SK-N-SH (cell line): ENCODE measurements around the gene GRIA1. TPM values are rescaled to one million over a fixed set of nuclear protein-coding genes. Genes with fewer than 3 reads are reported as not detected.
A peak's percentile ranks its signal among the peaks of the same experiment; 100 is the strongest.

Experiments
- CTCF ChIA-PET: fragments of 300-600, 350-600 bp; formaldehyde crosslinking; extraction: SDS; loops from one replicate; lab custom pipeline; 2021; lab: Yijun Ruan, JAX
- POLR2A ChIA-PET: fragments of 350-600 bp; sonication (Branson Sonifier 250); formaldehyde crosslinking; extraction: SDS; loops from one replicate; lab custom pipeline; 2020; ENCODE audit warnings: antibody characterized with exemption, inconsistent platforms; lab: Yijun Ruan, JAX
- DNase-seq: peaks from one replicate; pipeline ENCODE4 v3.0.0; 2012
- H2AFZ ChIP-seq: fragments of 200-600 bp; sonication (generic); 2 replicates; pipeline ENCODE4 v1.8.1; 2016; ENCODE audit warnings: antibody characterized with exemption, mild to moderate bottlenecking, low read depth
- H3F3A ChIP-seq: fragments of 200-600 bp; sonication (generic); replicated peaks from 2 replicates; pipeline ENCODE3; 2016; ENCODE audit warnings: antibody characterized with exemption, mild to moderate bottlenecking; ENCODE audit not compliant: insufficient read depth
- H3K27ac ChIP-seq, 2 experiments: fragments of 200-500 bp in 1 of 2; fragments of 200-600 bp in 1 of 2; sonication (Bioruptor generic) in 1 of 2; sonication (generic), shearing (Covaris generic) in 1 of 2; 2 replicates each; pipeline versions ENCODE4 v1.5.1 to v1.6.1; 2014 to 2016; ENCODE audit warnings: low read depth in 2 of 2, inconsistent platforms in 1 of 2, low read length in 1 of 2, mild to moderate bottlenecking in 1 of 2, mixed read lengths in 1 of 2
- H3K27me3 ChIP-seq: fragments of 200-600 bp; sonication (generic), shearing (Covaris generic); 2 replicates; pipeline ENCODE4 v1.6.1; 2016; ENCODE audit warnings: mixed run types; ENCODE audit not compliant: insufficient read depth
- H3K36me3 ChIP-seq, 2 experiments: fragments of 200-500 bp in 1 of 2; fragments of 200-600 bp in 1 of 2; sonication (Bioruptor generic) in 1 of 2; sonication (generic) in 1 of 2; replicated peaks in 1 of 2; 2 replicates each; pipeline versions ENCODE3 to v1.5.1; 2014 to 2016; ENCODE audit warnings: low read length in 1 of 2, mild to moderate bottlenecking in 1 of 2; ENCODE audit not compliant: insufficient read depth in 2 of 2, control insufficient read depth in 1 of 2
- H3K4me1 ChIP-seq, 2 experiments: fragments of 200-500 bp in 1 of 2; fragments of 200-600 bp in 1 of 2; sonication (Bioruptor generic) in 1 of 2; sonication (generic), shearing (Covaris generic) in 1 of 2; 2 replicates each; pipeline versions ENCODE4 v1.5.1 to v1.6.1; 2014 to 2016; ENCODE audit warnings: low read depth in 1 of 2, low read length in 1 of 2, mixed run types in 1 of 2; ENCODE audit not compliant: insufficient read depth in 2 of 2, control insufficient read depth in 1 of 2
- H3K4me2 ChIP-seq: fragments of 200-600 bp; sonication (generic), shearing (Covaris generic); 2 replicates; pipeline ENCODE4 v1.6.1; 2017; ENCODE audit warnings: mixed run types
- H3K4me3 ChIP-seq, 2 experiments: fragments of 200-500 bp in 1 of 2; fragments of 200-600 bp in 1 of 2; sonication (Bioruptor generic) in 1 of 2; sonication (generic), shearing (Covaris generic) in 1 of 2; 2 replicates each; pipeline versions ENCODE4 v1.5.1 to v1.8.1; 2014 to 2016; ENCODE audit warnings: low read depth in 2 of 2, inconsistent platforms in 1 of 2, low read length in 1 of 2, mild to moderate bottlenecking in 1 of 2, mixed read lengths in 1 of 2, moderate library complexity in 1 of 2
- H3K79me2 ChIP-seq: fragments of 200-600 bp; sonication (generic); 2 replicates; pipeline ENCODE4 v1.8.1; 2017; ENCODE audit warnings: mild to moderate bottlenecking; ENCODE audit not compliant: insufficient read depth
- H3K9ac ChIP-seq: fragments of 200-600 bp; sonication (generic); 2 replicates; pipeline ENCODE4 v1.6.1; 2017; ENCODE audit warnings: mixed run types
- H3K9me2 ChIP-seq: fragments of 200-600 bp; sonication (generic); 2 replicates; pipeline ENCODE4 v1.6.1; 2017; ENCODE audit warnings: mixed run types
- H3K9me3 ChIP-seq: fragments of 200-600 bp; sonication (generic); 2 replicates; pipeline ENCODE4 v1.6.1; 2017; ENCODE audit warnings: mixed run types, mild to moderate bottlenecking, moderate library complexity
- H4K20me1 ChIP-seq: fragments of 200-600 bp; sonication (generic); 2 replicates; pipeline ENCODE4 v1.6.1; 2017; ENCODE audit warnings: mild to moderate bottlenecking, mixed run types; ENCODE audit not compliant: insufficient read depth
- ELF1 ChIP-seq: IDR thresholded peaks from 2 replicates; pipeline ENCODE4 v1.4.0; 2012
- EP300 ChIP-seq, 2 experiments: IDR thresholded peaks; 2 replicates each; pipeline versions ENCODE4 v1.4.0 to v1.6.1; 2012; ENCODE audit warnings: borderline replicate concordance in 1 of 2, low read depth in 1 of 2, low read length in 1 of 2
- GATA2 ChIP-seq: sonication (generic); formaldehyde crosslinking; IDR thresholded peaks from 2 replicates; pipeline ENCODE4 v1.5.0; 2020; ENCODE audit warnings: mild to moderate bottlenecking, missing genetic modification reagents
- MAX ChIP-seq: IDR thresholded peaks from 2 replicates; pipeline ENCODE4 v1.4.0; 2012; ENCODE audit warnings: low read depth
- NRF1 ChIP-seq: IDR thresholded peaks from 2 replicates; pipeline ENCODE4 v1.6.1; 2012; ENCODE audit warnings: low read depth, mild to moderate bottlenecking, low read length
- RAD21 ChIP-seq: IDR thresholded peaks from 2 replicates; pipeline ENCODE4 v1.6.1; 2012; ENCODE audit warnings: mild to moderate bottlenecking, low read length
- RCOR1 ChIP-seq: fragments of 150-350 bp; IDR thresholded peaks from 2 replicates; pipeline ENCODE4 v1.6.1; 2017; ENCODE audit warnings: antibody characterized with exemption, low read length
- REST ChIP-seq: IDR thresholded peaks from 2 replicates; pipeline ENCODE4 v1.6.1; 2012; ENCODE audit warnings: mild to moderate bottlenecking, low read depth, low read length, moderate library complexity
- RFX5 ChIP-seq: IDR thresholded peaks from 2 replicates; pipeline ENCODE4 v1.6.1; 2012; ENCODE audit warnings: mild to moderate bottlenecking, improper control_type of control experiment, low read length
- RXRA ChIP-seq: IDR thresholded peaks from 2 replicates; pipeline ENCODE4 v1.4.0; 2012; ENCODE audit warnings: low read depth, mild to moderate bottlenecking, borderline replicate concordance
- TAF1 ChIP-seq: IDR thresholded peaks from 2 replicates; pipeline ENCODE4 v1.6.1; 2012; ENCODE audit warnings: low read depth, mild to moderate bottlenecking, low read length, moderate library complexity, borderline replicate concordance
- USF1 ChIP-seq: IDR thresholded peaks from 2 replicates; pipeline ENCODE4 v1.4.0; 2012; ENCODE audit warnings: low read depth, borderline replicate concordance
- WGBS: methylation state at CpG from one replicate; pipeline ENCODE4 v1.1.6; 2017; ENCODE audit warnings: low lambda C conversion rate; 5-methylcytosine and 5-hydroxymethylcytosine counted together
- polyA plus RNA-seq, 3 experiments: library from polyadenylated mRNA; depleted of rRNA; stranded (reverse); fragments of >200 nt; gene quantifications; 2 replicates each; pipeline ENCODE4 v1.2.3, GENCODE V29; 2012

Gene GRIA1
- polyA plus RNA-seq, 1 of the 3 experiments (the other 2 are of a cell fraction), result 0.35 TPM

GRCh38 chr5:153770066-153770465 is 279.6 kb downstream of the GRIA1 start (continued):
- TF ChIP-seq EP300 (IDR thresholded peaks at IDR 0.05; ENCODE audit: borderline replicate concordance in 1 of 2, low read depth in 1 of 2, low read length in 1 of 2) (no peak), ELF1 (no peak), MAX (no peak)
- TF ChIP-seq, all 33 proteins: peak for 0

- TF ChIP-seq GATA2, result peak; percentile 19; the same call in 1 of the 2 replicates
- TF ChIP-seq RAD21, result no peak
- Histone ChIP-seq H3K4me1 (peaks cover 0 to 21% of the 10 kb centered on the region in 2 experiments; a peak in 2 of 4 replicates), H3K27me3 (no peaks in the 10 kb centered on the region), H4K20me1 (no peaks in the 10 kb centered on the region), H3K79me2 (no peaks in the 10 kb centered on the region), H2AFZ (no peak overlapping the region), H3K9me3 (no peaks in the 10 kb centered on the region), H3K36me3 (no peaks in the 10 kb centered on the region), H3K9ac (no peak overlapping the region), H3K9me2 (no peaks in the 10 kb centered on the region), H3F3A (no peaks in the 10 kb centered on the region), H3K27ac (no peak overlapping the region; a peak in 1 of 4 replicates), H3K4me3 (no peak overlapping the region), H3K4me2 (no peak overlapping the region)
- DNase-seq, result no peak
- 64% methylated on average over 1 of the region's 1 CpG for WGBS
- ChIA-PET POLR2A (no interaction called here), CTCF (no interaction called here)
Observed at GRCh38 chr5:153774686-153775085, 284.2 kb downstream of the GRIA1 start.

- Histone ChIP-seq H3K9me3 (no peaks in the 10 kb centered on the region), H3K4me2 (no peak overlapping the region), H3F3A (no peaks in the 10 kb centered on the region), H3K9me2 (no peaks in the 10 kb centered on the region), H3K27ac (peak overlapping the region in 1 of 2 experiments; percentile 94; a peak in 1 of 4 replicates), H3K9ac (no peak overlapping the region), H3K4me3 (no peak overlapping the region), H4K20me1 (no peaks in the 10 kb centered on the region), H3K27me3 (no peaks in the 10 kb centered on the region), H3K79me2 (no peaks in the 10 kb centered on the region), H2AFZ (no peak overlapping the region), H3K4me1 (peaks cover 0 to 25% of the 10 kb centered on the region in 2 experiments; a peak in 2 of 4 replicates), H3K36me3 (no peaks in the 10 kb centered on the region)
- WGBS, result 77% methylated on average over 7 of the region's 7 CpGs
- no peak for DNase-seq
- POLR2A ChIA-PET, result no interaction called here
- no peak for TF ChIP-seq RFX5
- no peak for TF ChIP-seq TAF1
- no peak for TF ChIP-seq RCOR1
- no peak for TF ChIP-seq RXRA
- no peak for TF ChIP-seq RAD21
- TF ChIP-seq USF1, result no peak
- no peak for TF ChIP-seq REST
- no peak for TF ChIP-seq NRF1
- TF ChIP-seq ELF1, result no peak
- no peak for TF ChIP-seq EP300 (IDR thresholded peaks at IDR 0.05; ENCODE audit: borderline replicate concordance in 1 of 2, low read depth in 1 of 2, low read length in 1 of 2)
- CTCF ChIA-PET, result no interaction called here
Observed at GRCh38 chr5:153775923-153776322, 285.5 kb downstream of the GRIA1 start.
